ENCODE measurements around the gene CACNB2. TPM values are rescaled to one million over a fixed set of nuclear protein-coding genes. Genes with fewer than 3 reads are reported as not detected.

The CACNB2 gene
- total RNA-seq, 1 experiment from 2014 or later, result 3.2 TPM

DNA sequence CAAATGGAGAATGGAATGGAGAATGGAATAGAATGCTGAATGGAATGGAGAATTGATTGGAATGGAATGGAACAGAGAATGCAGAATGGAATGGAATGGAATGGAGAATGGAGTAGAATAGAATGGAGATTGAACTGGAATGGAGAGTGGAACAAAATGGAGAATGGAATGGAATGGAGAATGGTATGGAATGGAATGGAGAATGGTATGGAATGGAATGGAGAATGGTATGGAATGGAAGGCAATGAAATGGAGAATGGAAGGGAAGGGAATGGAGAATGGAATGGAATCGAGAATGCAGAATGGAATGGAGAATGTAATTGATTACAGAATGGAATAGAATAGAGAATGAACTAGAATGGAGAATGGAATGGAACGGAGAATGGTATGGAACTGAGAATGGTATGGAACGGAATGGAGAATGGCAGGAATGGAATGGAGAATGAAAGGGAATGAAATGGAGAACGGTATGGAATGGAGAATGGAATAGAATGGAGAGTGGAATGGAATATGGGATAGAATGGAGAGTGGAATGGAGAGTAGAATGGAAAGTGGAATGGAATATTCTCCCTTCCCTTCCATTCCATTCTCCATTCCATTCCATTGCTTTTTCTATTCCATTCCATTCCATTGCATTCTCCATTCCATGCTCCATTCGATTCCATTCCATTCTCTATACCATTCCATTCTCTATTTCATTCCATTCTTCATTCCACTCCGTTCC is 422.9 kb downstream of the CACNB2 start:
- Mint-ChIP-seq H3K27me3 (ENCODE audit: low read depth) (no peaks in the 10 kb centered on the region), H3K4me3 (no peak overlapping the region), H3K4me1 (no peaks in the 10 kb centered on the region), H3K27ac (no peak overlapping the region), H3K9me3 (no peaks in the 10 kb centered on the region), H3K36me3 (no peaks in the 10 kb centered on the region)
- ChIA-PET CTCF (no interaction called here), POLR2A (no interaction called here)
- DNase-seq (ENCODE audit: low spot score) (no peak), ATAC-seq (no peak)
- TF ChIP-seq, protein P1, sequence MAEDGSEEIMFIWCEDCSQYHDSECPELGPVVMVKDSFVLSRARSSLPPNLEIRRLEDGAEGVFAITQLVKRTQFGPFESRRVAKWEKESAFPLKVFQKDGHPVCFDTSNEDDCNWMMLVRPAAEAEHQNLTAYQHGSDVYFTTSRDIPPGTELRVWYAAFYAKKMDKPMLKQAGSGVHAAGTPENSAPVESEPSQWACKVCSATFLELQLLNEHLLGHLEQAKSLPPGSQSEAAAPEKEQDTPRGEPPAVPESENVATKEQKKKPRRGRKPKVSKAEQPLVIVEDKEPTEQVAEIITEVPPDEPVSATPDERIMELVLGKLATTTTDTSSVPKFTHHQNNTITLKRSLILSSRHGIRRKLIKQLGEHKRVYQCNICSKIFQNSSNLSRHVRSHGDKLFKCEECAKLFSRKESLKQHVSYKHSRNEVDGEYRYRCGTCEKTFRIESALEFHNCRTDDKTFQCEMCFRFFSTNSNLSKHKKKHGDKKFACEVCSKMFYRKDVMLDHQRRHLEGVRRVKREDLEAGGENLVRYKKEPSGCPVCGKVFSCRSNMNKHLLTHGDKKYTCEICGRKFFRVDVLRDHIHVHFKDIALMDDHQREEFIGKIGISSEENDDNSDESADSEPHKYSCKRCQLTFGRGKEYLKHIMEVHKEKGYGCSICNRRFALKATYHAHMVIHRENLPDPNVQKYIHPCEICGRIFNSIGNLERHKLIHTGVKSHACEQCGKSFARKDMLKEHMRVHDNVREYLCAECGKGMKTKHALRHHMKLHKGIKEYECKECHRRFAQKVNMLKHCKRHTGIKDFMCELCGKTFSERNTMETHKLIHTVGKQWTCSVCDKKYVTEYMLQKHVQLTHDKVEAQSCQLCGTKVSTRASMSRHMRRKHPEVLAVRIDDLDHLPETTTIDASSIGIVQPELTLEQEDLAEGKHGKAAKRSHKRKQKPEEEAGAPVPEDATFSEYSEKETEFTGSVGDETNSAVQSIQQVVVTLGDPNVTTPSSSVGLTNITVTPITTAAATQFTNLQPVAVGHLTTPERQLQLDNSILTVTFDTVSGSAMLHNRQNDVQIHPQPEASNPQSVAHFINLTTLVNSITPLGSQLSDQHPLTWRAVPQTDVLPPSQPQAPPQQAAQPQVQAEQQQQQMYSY (CRISPR knock-in tag; IDR thresholded peaks at IDR 0.05), result peak; percentile 44
- TF ChIP-seq GABPB1 (CRISPR knock-in tag; IDR thresholded peaks at IDR 0.05), result no peak

DNA sequence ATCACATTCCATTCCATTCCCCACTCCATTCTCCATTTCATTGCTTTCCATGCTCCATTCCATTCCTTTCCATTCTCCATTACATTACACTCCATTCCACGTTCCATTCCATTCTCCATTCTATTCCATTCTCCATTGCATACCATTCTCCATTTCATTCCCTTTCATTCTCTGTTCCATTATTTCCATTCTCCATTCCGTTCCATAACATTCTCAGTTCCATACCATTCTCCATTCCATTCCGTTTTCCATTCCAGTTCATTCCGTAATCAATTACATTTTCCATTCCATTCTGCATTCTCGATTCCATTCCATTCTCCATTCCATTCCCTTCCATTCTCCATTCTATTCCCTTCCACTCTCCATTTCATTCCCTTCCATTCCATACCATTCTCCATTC is 424.8 kb downstream of the CACNB2 start:
- CTCF ChIA-PET, result no interaction called here

DNA sequence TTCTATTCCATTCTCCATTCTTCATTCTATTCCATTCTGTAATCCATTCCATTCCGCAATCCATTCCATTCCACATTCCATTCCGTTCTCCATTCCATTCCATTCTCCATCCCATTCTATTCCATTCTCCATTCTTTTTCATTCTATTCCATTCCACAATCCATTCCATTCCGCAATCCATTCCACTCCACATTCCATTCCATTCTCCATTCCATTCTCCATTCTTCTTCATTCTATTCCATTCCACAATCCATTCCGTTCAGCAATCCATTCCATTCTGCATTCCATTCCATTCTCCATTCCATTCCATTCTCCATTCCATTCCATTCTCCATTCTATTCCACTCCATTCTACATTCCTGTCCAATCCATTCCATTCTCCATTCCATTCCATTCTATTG is 426.0 kb downstream of the CACNB2 start:
- H3K36me3 Mint-ChIP-seq, result no peaks in the 10 kb centered on the region
- no peaks in the 10 kb centered on the region for H3K4me1 Mint-ChIP-seq
- H3K4me3 Mint-ChIP-seq, result no peak overlapping the region
- ChIA-PET CTCF (no interaction called here), POLR2A (no interaction called here)
- H3K9me3 Mint-ChIP-seq, result no peaks in the 10 kb centered on the region
- H3K27ac Mint-ChIP-seq, result no peak overlapping the region
- no peaks in the 10 kb centered on the region for H3K27me3 Mint-ChIP-seq (ENCODE audit: low read depth)
- TF ChIP-seq, protein P2, sequence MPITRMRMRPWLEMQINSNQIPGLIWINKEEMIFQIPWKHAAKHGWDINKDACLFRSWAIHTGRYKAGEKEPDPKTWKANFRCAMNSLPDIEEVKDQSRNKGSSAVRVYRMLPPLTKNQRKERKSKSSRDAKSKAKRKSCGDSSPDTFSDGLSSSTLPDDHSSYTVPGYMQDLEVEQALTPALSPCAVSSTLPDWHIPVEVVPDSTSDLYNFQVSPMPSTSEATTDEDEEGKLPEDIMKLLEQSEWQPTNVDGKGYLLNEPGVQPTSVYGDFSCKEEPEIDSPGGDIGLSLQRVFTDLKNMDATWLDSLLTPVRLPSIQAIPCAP (CRISPR knock-in tag; IDR thresholded peaks at IDR 0.05), result no peak
- TF ChIP-seq, protein P3, sequence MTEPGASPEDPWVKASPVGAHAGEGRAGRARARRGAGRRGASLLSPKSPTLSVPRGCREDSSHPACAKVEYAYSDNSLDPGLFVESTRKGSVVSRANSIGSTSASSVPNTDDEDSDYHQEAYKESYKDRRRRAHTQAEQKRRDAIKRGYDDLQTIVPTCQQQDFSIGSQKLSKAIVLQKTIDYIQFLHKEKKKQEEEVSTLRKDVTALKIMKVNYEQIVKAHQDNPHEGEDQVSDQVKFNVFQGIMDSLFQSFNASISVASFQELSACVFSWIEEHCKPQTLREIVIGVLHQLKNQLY (CRISPR knock-in tag; IDR thresholded peaks at IDR 0.05), result no peak
- TF ChIP-seq, protein P1 (CRISPR knock-in tag; IDR thresholded peaks at IDR 0.05), result peak; percentile 81
- ATAC-seq (no peak), DNase-seq (ENCODE audit: low spot score) (no peak)

More for the DNA sequence above, 424.8 kb downstream of the CACNB2 start:
- no peak for DNase-seq (ENCODE audit: low spot score)
- TF ChIP-seq, protein P4, sequence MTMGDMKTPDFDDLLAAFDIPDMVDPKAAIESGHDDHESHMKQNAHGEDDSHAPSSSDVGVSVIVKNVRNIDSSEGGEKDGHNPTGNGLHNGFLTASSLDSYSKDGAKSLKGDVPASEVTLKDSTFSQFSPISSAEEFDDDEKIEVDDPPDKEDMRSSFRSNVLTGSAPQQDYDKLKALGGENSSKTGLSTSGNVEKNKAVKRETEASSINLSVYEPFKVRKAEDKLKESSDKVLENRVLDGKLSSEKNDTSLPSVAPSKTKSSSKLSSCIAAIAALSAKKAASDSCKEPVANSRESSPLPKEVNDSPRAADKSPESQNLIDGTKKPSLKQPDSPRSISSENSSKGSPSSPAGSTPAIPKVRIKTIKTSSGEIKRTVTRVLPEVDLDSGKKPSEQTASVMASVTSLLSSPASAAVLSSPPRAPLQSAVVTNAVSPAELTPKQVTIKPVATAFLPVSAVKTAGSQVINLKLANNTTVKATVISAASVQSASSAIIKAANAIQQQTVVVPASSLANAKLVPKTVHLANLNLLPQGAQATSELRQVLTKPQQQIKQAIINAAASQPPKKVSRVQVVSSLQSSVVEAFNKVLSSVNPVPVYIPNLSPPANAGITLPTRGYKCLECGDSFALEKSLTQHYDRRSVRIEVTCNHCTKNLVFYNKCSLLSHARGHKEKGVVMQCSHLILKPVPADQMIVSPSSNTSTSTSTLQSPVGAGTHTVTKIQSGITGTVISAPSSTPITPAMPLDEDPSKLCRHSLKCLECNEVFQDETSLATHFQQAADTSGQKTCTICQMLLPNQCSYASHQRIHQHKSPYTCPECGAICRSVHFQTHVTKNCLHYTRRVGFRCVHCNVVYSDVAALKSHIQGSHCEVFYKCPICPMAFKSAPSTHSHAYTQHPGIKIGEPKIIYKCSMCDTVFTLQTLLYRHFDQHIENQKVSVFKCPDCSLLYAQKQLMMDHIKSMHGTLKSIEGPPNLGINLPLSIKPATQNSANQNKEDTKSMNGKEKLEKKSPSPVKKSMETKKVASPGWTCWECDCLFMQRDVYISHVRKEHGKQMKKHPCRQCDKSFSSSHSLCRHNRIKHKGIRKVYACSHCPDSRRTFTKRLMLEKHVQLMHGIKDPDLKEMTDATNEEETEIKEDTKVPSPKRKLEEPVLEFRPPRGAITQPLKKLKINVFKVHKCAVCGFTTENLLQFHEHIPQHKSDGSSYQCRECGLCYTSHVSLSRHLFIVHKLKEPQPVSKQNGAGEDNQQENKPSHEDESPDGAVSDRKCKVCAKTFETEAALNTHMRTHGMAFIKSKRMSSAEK (CRISPR knock-in tag; IDR thresholded peaks at IDR 0.05; ENCODE audit: borderline replicate concordance), result no peak
- TF ChIP-seq, protein P5, sequence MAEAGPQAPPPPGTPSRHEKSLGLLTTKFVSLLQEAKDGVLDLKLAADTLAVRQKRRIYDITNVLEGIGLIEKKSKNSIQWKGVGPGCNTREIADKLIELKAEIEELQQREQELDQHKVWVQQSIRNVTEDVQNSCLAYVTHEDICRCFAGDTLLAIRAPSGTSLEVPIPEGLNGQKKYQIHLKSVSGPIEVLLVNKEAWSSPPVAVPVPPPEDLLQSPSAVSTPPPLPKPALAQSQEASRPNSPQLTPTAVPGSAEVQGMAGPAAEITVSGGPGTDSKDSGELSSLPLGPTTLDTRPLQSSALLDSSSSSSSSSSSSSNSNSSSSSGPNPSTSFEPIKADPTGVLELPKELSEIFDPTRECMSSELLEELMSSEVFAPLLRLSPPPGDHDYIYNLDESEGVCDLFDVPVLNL (CRISPR knock-in tag; IDR thresholded peaks at IDR 0.05; ENCODE audit: borderline replicate concordance, low read depth), result no peak
- TF ChIP-seq CREM (CRISPR knock-in tag; IDR thresholded peaks at IDR 0.05) (no peak), ELF4 (CRISPR knock-in tag; IDR thresholded peaks at IDR 0.05; ENCODE audit: low read depth) (no peak), TCF7 (CRISPR knock-in tag; IDR thresholded peaks at IDR 0.05; ENCODE audit: low read depth) (no peak)
- Mint-ChIP-seq H3K9me3 (no peaks in the 10 kb centered on the region), H3K4me3 (no peak overlapping the region), H3K4me1 (no peaks in the 10 kb centered on the region), H3K36me3 (no peaks in the 10 kb centered on the region), H3K27me3 (ENCODE audit: low read depth) (no peaks in the 10 kb centered on the region), H3K27ac (no peak overlapping the region)
- ATAC-seq, result no peak
- POLR2A ChIA-PET, result no interaction called here
